GM19351 (cell line): Measurements from ENCODE around the gene PEPD.
A peak's percentile ranks its signal among the peaks of the same experiment; 100 is the strongest.

Experiments used
- ATAC-seq: cut with Tn5 transposase; IDR thresholded peaks from one replicate; pipeline ENCODE4 v1.9.1; 2021; ENCODE audit warnings: mild to moderate bottlenecking, moderate library complexity; ENCODE audit not compliant: unreplicated experiment

The PEPD gene

GRCh38 chr19:33387351-33388230, 134.0 kb downstream of the PEPD start:
- ATAC-seq: no peak

- no peak for ATAC-seq
These were observed 135.2 kb downstream of the PEPD start for GRCh38 chr19:33386361-33386858.

GRCh38 chr19:33385956-33386355, 135.6 kb downstream of the PEPD start:
- no peak for ATAC-seq

- no peak for ATAC-seq
These were observed 136.6 kb downstream of the PEPD start for GRCh38 chr19:33384983-33385382.

- no peak for ATAC-seq
These were observed 137.8 kb downstream of the PEPD start for GRCh38 chr19:33383720-33384292.

GRCh38 chr19:33382982-33383381, 138.6 kb downstream of the PEPD start:
- ATAC-seq: no peak

- ATAC-seq: no peak
These were observed 139.6 kb downstream of the PEPD start for GRCh38 chr19:33382006-33382405.

- ATAC-seq: no peak
These were observed 140.5 kb downstream of the PEPD start for GRCh38 chr19:33381101-33381500.

- no peak for ATAC-seq
These were observed 142.3 kb downstream of the PEPD start for GRCh38 chr19:33379151-33379829.

GRCh38 chr19:33377586-33378475, 143.8 kb downstream of the PEPD start:
- ATAC-seq: no peak

- ATAC-seq: no peak
These were observed 144.5 kb downstream of the PEPD start for GRCh38 chr19:33376941-33377557.

GRCh38 chr19:33376423-33376822, 145.2 kb downstream of the PEPD start:
- ATAC-seq: no peak

GRCh38 chr19:33375837-33376159, 145.8 kb downstream of the PEPD start:
- ATAC-seq: no peak

- ATAC-seq: no peak
These were observed 146.3 kb downstream of the PEPD start for GRCh38 chr19:33375156-33375836.

- ATAC-seq: peak; percentile 43
These were observed 147.3 kb downstream of the PEPD start for GRCh38 chr19:33374236-33374714.

- ATAC-seq: peak; percentile 80
These were observed 147.9 kb downstream of the PEPD start, which contains the start of gene CEBPG for GRCh38 chr19:33373453-33374235. Gene CEBPG (plus strand): TSS chr19:33373709. CDS start chr19:33379240, 5,531 bp downstream.

GRCh38 chr19:33370783-33371182, 150.8 kb downstream of the PEPD start:
- no peak for ATAC-seq

GRCh38 chr19:33368074-33368864, 153.3 kb downstream of the PEPD start:
- ATAC-seq: no peak
